ENCODE measurements around the gene CHIT1.

DNA sequence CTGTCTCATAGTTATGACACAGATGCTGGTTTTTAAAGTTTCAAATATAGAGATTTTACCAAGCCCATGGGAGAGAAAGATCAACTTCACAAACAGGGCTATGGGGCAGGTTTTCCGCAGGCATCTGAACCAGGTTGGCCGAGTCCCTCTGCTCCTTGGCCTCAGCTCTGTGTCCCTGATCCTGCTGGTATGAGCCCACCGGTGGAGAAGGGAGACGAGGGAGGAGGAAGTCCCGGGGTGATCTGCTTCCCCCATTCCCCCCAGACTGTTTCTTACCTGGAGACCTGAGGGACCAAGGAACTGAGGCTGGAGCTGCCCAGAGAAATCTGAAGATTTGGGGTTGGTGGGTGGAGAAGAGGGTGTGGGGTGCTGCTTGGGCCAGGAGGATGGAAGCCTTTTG lies 46.9 kb upstream of the CHIT1 start:
- TF ChIP-seq RAD21 (IDR thresholded peaks at IDR 0.05; ENCODE audit: low read depth) (no peak), SP1 (IDR thresholded peaks at IDR 0.05; ENCODE audit: low read depth) (no peak), CEBPB (IDR thresholded peaks at IDR 0.05; ENCODE audit: low read depth) (no peak), POLR2A (IDR thresholded peaks at IDR 0.05; ENCODE audit: borderline replicate concordance, extremely low read depth, insufficient read depth, insufficient read length) (no peak), JUND (IDR thresholded peaks at IDR 0.05) (no peak), POLR2AphosphoS5 (IDR thresholded peaks at IDR 0.05; ENCODE audit: low read depth, low read length) (no peak), TCF7L2 (IDR thresholded peaks at IDR 0.05; ENCODE audit: borderline replicate concordance, extremely low read depth, insufficient read depth, insufficient read length) (no peak), YY1 (IDR thresholded peaks at IDR 0.05; ENCODE audit: extremely low read depth, insufficient replicate concordance, low read depth, low read length) (no peak), ELF1 (IDR thresholded peaks at IDR 0.05; ENCODE audit: borderline replicate concordance, low read depth) (no peak), SRF (IDR thresholded peaks at IDR 0.05; ENCODE audit: low read depth) (no peak), EZH2 (IDR thresholded peaks at IDR 0.05) (no peak)
- TF ChIP-seq, protein P1, sequence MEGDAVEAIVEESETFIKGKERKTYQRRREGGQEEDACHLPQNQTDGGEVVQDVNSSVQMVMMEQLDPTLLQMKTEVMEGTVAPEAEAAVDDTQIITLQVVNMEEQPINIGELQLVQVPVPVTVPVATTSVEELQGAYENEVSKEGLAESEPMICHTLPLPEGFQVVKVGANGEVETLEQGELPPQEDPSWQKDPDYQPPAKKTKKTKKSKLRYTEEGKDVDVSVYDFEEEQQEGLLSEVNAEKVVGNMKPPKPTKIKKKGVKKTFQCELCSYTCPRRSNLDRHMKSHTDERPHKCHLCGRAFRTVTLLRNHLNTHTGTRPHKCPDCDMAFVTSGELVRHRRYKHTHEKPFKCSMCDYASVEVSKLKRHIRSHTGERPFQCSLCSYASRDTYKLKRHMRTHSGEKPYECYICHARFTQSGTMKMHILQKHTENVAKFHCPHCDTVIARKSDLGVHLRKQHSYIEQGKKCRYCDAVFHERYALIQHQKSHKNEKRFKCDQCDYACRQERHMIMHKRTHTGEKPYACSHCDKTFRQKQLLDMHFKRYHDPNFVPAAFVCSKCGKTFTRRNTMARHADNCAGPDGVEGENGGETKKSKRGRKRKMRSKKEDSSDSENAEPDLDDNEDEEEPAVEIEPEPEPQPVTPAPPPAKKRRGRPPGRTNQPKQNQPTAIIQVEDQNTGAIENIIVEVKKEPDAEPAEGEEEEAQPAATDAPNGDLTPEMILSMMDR (IDR thresholded peaks at IDR 0.05 in 2 of 3, conservative IDR thresholded peaks at IDR 0.05 in 1 of 3; ENCODE audit: borderline replicate concordance in 1 of 3, insufficient read depth in 1 of 3, low read depth in 2 of 3, low read length in 2 of 3) = no peak
- TF ChIP-seq, protein P2, sequence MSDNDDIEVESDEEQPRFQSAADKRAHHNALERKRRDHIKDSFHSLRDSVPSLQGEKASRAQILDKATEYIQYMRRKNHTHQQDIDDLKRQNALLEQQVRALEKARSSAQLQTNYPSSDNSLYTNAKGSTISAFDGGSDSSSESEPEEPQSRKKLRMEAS (IDR thresholded peaks at IDR 0.05) = no peak
- TF ChIP-seq, protein P3, sequence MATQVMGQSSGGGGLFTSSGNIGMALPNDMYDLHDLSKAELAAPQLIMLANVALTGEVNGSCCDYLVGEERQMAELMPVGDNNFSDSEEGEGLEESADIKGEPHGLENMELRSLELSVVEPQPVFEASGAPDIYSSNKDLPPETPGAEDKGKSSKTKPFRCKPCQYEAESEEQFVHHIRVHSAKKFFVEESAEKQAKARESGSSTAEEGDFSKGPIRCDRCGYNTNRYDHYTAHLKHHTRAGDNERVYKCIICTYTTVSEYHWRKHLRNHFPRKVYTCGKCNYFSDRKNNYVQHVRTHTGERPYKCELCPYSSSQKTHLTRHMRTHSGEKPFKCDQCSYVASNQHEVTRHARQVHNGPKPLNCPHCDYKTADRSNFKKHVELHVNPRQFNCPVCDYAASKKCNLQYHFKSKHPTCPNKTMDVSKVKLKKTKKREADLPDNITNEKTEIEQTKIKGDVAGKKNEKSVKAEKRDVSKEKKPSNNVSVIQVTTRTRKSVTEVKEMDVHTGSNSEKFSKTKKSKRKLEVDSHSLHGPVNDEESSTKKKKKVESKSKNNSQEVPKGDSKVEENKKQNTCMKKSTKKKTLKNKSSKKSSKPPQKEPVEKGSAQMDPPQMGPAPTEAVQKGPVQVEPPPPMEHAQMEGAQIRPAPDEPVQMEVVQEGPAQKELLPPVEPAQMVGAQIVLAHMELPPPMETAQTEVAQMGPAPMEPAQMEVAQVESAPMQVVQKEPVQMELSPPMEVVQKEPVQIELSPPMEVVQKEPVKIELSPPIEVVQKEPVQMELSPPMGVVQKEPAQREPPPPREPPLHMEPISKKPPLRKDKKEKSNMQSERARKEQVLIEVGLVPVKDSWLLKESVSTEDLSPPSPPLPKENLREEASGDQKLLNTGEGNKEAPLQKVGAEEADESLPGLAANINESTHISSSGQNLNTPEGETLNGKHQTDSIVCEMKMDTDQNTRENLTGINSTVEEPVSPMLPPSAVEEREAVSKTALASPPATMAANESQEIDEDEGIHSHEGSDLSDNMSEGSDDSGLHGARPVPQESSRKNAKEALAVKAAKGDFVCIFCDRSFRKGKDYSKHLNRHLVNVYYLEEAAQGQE (IDR thresholded peaks at IDR 0.05; ENCODE audit: low read depth) = no peak

All from HCT116 (cell line).